HG03108 (cell line): Measurements from ENCODE around the gene RGS6.

Experiments
- ATAC-seq: cut with Tn5 transposase; IDR thresholded peaks from one replicate; pipeline ENCODE4 v1.9.1; 2021; ENCODE audit warnings: moderate library complexity; ENCODE audit not compliant: unreplicated experiment

RGS6 gene

DNA sequence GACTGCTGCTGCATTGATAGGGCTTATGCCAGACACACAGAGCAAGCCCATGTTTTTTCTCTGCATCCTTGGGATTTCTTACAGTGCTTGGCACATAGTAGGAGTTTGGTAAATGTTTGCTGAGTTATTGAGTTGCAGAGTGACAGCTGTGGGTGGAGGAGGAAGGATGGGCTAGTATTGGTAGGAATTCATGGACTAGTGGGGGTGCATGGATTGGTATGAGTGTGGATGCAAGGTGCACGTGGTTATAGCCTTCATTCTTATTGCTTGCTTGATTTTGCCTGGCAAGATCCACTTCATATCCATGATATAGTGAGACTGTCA lies 11.4 kb downstream of the RGS6 start:
- ATAC-seq, result no peak

GRCh38 chr14:71947947-71948500 lies 15.8 kb downstream of the RGS6 start:
- no peak for ATAC-seq

- no peak for ATAC-seq
Observed at GRCh38 chr14:71952381-71953363, 20.4 kb downstream of the RGS6 start.

DNA sequence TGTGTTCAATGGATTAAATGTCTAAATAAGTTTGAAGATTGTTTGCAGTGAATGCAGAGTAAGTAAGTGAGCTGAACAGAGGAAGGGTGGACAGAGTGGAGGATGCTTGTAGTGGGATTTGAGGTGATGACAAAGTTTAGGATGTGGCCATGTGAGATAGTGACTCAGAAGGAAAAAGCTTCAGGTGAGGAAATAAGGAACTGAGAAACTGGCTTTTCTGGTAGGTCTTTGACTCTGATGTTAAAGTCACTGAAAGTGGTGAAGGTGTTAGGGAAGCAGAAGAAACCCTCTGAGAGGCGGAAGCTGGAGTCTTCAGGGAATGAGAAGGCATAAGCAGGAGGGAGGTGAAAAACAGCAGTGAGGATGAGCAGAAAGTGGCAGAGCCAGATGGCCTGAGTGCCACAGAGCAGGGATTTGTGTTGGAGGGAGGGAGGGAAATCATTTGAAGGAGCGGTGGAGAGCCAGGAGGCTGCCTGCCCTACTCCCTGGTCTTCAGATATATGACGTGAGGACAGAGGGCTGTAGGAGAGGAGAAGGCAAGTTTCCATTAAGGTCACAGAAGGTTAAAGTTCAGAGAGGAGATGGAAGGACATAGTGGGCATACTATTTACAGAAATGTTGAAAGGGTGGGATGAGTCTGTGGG lies 24.8 kb downstream of the RGS6 start:
- ATAC-seq, result no peak

GRCh38 chr14:71959055-71959454 lies 26.8 kb downstream of the RGS6 start:
- ATAC-seq, result no peak

- no peak for ATAC-seq
Observed at GRCh38 chr14:71960494-71961353, 28.5 kb downstream of the RGS6 start.

DNA sequence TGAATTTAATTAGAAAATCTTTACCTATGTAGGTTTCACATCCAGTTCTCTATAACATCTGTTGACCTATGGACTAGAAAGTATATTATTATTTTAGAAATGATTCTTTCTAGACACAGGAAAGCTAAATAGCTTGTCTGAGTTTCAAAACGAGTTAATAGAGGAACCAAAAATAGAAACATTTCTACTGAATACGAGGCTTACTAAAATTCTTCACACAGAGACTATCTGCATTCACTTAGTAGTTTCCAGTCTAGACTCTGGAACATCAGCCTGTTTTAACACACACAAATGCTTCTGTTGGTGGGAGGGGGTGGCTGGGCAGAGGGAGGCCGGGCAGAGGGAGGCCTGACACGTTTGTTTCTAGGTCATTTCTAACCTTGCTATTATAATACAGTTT lies 29.7 kb downstream of the RGS6 start:
- no peak for ATAC-seq

GRCh38 chr14:71964716-71965115 lies 32.5 kb downstream of the RGS6 start:
- no peak for ATAC-seq

DNA sequence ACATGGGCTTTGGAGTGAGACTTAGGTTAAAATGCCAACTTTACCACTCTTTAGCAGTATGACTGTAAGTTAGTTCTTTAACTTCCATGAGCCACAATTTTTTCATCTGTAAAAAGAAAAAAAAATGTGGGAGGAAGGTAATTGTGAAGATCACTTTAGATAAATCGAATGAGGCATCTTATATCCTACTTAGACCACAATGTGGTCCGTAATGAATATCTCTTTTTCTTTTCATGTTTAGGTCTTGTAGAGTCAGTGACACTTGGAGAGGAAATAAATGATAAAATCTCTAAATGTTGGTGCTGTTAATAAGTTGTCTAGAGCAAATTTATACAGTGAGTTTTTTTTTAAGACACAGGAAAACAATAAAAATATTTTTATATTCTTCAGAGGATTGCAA lies 34.3 kb downstream of the RGS6 start:
- ATAC-seq, result no peak

GRCh38 chr14:71967704-71968103 lies 35.5 kb downstream of the RGS6 start:
- no peak for ATAC-seq

DNA sequence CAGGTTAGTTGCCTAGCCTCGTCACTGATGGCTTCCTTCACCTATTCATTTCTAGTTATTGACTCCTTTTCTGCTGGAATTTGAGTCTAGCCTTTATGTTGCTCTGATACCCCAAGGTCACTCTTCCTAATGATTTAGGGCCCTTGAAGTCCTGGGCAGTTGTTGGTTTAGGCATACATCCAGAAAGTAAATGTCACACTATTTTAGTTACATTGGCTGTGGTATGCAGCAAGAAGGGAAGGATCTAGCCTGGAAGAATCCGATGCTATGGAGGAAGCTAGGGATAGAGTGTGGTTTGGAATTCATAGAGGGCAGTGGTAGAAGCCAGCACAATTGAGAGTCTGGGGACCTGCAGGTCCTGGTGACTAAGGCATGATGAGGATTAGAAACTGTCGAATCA lies 38.0 kb downstream of the RGS6 start:
- no peak for ATAC-seq

DNA sequence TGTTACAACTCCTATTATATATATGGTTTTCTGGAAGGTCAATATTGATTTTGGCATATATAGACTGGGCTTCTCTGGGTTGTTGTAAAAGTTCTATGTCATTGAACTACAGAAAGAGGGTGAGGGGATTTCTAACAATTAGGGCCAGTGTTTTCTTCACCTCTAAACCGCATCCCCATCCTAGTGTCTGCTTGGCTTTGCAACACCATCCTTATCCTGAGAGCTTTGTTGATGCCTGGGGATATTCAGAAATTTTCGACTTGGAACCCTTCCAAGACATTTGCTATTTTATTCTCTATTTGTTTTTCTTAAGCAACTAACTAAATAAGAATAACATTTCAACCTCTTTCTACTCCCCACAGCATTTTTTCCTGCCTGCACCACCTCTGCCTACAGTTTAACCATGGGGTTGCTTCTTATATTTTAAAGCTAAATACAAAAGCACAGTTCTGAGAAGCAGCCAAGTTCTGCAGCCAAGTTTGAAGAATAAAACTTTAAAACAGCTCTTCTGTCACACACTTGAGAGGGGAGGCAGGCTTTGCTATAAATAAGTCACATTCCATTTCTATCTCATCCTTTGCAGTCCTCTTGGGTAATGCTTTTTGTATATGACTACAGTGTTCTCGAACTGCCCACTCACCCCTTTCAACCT lies 53.4 kb downstream of the RGS6 start:
- no peak for ATAC-seq

- no peak for ATAC-seq
Observed at GRCh38 chr14:71988476-71988875, 56.2 kb downstream of the RGS6 start.

DNA sequence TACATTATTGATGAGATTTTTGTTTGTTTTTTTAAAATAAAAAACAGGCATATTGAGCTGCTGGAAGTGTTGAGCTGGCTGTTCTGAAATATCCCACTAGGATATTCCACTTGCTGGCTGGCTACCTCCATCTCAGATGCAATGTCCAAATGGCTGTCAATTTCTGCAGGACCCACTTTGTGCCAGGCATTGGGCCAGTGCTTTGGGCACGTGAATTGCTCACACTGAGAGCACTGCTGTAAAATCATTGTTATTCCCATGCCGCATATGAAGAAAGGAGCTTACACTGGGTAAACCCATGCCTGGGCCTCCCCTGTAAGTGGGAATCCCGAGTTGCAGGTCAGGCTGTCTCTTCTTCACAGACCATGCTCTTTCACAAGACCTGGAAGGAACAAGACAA lies 56.7 kb downstream of the RGS6 start:
- ATAC-seq, result no peak

DNA sequence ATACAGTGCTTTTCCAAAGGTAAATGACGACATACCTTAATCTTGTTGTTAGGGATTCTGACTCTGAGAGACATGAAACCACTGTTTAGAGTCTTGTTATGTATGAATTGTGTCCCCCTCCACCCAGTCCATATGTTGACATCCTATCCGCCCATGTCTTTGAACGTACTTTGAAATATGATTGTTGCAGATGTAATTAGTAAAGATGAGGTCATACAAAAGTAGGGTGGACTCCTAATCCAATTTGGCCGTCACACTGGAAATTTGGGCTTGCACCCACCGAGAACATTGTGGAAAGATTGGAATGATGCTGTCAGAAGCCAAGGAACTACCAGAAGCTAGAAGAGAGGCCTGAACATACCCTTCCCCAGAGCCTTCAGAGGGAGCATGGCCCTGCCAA lies 62.2 kb downstream of the RGS6 start:
- ATAC-seq, result no peak

DNA sequence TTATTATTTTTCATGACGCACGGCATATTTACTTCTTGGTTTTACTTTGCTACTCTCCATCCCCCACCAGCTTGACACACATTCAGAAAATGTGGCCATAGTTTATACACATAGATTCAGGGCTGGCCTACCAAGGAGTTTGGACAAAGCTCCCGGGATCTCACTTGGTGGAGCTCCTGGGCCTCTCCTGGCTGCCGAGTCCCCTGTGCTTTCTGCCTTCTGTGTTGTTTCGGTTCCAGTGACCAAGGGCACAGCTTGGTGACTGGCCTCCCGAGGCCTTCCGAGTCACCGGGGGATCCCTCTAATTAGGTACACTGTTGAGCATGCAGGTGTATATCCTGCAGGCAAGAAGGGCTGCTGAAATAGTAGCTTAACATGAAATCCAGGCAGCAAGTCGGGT lies 63.5 kb downstream of the RGS6 start:
- ATAC-seq, result no peak

- ATAC-seq, result no peak
Observed at GRCh38 chr14:71996610-71997009, 64.4 kb downstream of the RGS6 start.

DNA sequence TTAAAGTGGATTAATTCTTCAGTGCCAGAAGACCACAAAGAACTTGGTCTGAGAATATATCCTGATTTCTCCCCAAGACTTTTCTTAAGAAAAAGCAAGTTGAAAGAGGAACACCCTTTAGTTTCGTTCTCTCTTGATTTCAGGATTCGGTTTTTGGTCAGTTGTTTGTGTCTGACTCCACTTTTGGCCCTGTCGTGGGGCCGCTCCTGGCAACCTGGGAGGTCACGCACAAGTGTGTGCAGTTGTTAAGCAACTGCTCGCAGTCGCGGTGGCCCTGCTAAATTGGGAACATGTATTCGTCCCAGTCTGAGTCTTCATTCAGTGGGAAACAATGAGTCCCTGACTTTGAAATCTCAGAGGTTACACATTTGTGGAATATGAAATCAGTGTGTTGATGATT lies 68.7 kb downstream of the RGS6 start:
- no peak for ATAC-seq

DNA sequence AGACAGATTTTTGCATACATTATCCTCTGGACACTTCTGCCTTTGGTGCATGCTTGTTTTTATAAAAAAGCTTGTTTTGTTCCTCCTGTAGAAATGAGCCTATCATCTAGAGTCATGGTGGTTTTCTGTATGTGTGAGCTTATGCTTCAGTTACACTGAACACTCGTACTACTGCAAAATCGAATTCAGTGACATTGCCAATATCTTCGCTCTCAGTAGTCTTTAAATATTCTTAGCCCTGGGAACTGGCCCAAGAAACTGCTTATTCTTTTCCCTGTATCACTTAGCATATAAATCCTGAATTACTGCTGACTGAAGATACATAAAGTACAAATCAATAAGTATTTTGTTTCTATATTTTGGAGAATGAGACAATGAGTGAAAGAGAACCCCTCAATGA lies 70.5 kb downstream of the RGS6 start:
- no peak for ATAC-seq

DNA sequence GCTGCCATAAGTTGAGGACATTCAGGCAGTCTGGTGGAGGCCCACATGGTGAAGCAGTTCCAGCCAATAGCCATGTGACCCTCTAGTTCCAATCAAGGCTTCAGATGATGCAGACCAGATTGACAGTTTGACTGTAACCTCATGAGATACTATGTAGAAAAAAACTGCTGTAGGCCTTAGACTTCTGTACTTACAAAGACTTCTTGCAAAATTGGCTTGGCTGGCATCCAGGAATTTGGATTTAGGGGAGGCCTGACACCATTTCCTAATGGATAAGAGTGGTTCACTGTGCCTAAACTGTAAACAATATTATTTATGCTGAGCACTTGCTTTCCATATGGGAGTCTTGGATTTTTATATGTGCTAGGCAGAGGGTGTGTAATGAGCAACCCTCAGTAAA lies 76.4 kb downstream of the RGS6 start:
- no peak for ATAC-seq

DNA sequence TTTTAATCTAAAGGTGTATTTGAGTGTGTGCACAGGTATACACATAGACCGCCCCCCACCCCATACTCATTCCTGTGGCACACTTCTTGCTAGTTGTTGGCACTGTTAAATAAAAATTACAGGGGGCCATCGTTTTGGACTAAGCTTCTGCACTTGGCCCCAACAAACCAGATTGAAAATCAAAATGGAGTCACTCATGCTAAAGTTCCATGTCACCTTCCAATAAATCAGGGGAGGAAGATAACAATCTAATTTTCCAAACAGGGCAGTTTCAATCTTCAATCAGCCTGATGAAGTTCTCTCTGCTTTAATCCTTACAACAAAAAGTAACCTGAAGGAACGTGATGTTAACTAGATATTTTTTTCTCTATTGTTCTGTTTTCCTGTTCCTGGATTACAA lies 78.2 kb downstream of the RGS6 start:
- no peak for ATAC-seq
